PC-9 (cell line): Measurements from ENCODE around the gene SLC40A1. TPM values are rescaled to one million over a fixed set of nuclear protein-coding genes. Genes with fewer than 3 reads are reported as not detected.

Experiments used
- BruUV-seq: library from RNA; stranded (reverse); fragments of 400-500 nt; replicated peaks from 2 replicates; lab custom pipeline; 2021; lab: Mats Ljungman, UMichigan
- CTCF ChIA-PET: fragments of 300-600 bp; sonication (Branson Sonifier 250); formaldehyde crosslinking; loops from one replicate; lab custom pipeline; 2022; ENCODE audit warnings: antibody characterized with exemption; lab: Charles Lee
- POLR2A ChIA-PET: fragments of 300-600 bp; sonication (Branson Sonifier 250); formaldehyde crosslinking; loops from one replicate; lab custom pipeline; 2022; ENCODE audit warnings: antibody characterized with exemption; ENCODE audit not compliant: unreplicated experiment; lab: Charles Lee
- DNase-seq, 2 experiments: peaks; one replicate each; pipeline versions ENCODE4 v3.0.0 to v3.0.0-alpha.2; 2015 to 2022; ENCODE audit warnings: mixed read lengths in 1 of 2
- H2AFZ ChIP-seq: fragments of 200-600 bp; sonication (generic); 2 replicates; pipeline ENCODE4 v1.8.1; 2017; ENCODE audit warnings: antibody characterized with exemption
- H3F3A ChIP-seq: fragments of 200-600 bp; sonication (generic); 2 replicates; pipeline ENCODE4 v1.8.1; 2017; ENCODE audit warnings: antibody characterized with exemption, mild to moderate bottlenecking, low read depth; ENCODE audit not compliant: insufficient read depth
- H3K27ac ChIP-seq: fragments of 200-600 bp; sonication (generic); 2 replicates; pipeline ENCODE4 v1.6.1; 2016; ENCODE audit warnings: mixed run types
- H3K27me3 ChIP-seq: fragments of 200-600 bp; sonication (generic); 2 replicates; pipeline ENCODE4 v1.6.1; 2016; ENCODE audit warnings: low read depth, mixed run types; ENCODE audit not compliant: insufficient read depth
- H3K36me3 ChIP-seq: fragments of 200-600 bp; sonication (generic); 2 replicates; pipeline ENCODE4 v1.6.1; 2016; ENCODE audit warnings: low read depth, mixed run types
- H3K4me1 ChIP-seq: fragments of 200-600 bp; sonication (generic); replicated peaks from 2 replicates; pipeline ENCODE4 v1.6.1; 2016; ENCODE audit warnings: mixed run types; ENCODE audit not compliant: insufficient read depth
- H3K4me2 ChIP-seq: fragments of 200-600 bp; sonication (generic); 2 replicates; pipeline ENCODE4 v1.6.1; 2017; ENCODE audit warnings: mixed run types
- H3K4me3 ChIP-seq: fragments of 200-600 bp; sonication (generic); 2 replicates; pipeline ENCODE4 v1.6.1; 2016; ENCODE audit warnings: mixed run types
- H3K79me2 ChIP-seq: fragments of 200-600 bp; sonication (generic); 2 replicates; pipeline ENCODE4 v1.6.1; 2017; ENCODE audit warnings: low read depth, mixed run types
- H3K9me2 ChIP-seq: fragments of 200-600 bp; sonication (generic); 2 replicates; pipeline ENCODE4 v1.8.1; 2017; ENCODE audit warnings: mild to moderate bottlenecking; ENCODE audit not compliant: insufficient read depth
- H3K9me3 ChIP-seq: fragments of 200-600 bp; sonication (generic); 2 replicates; pipeline ENCODE4 v1.8.1; 2016; ENCODE audit warnings: low read depth; ENCODE audit not compliant: insufficient read depth
- H4K20me1 ChIP-seq: fragments of 200-600 bp; sonication (generic); 2 replicates; pipeline ENCODE4 v1.8.1; 2017; ENCODE audit not compliant: insufficient read depth
- CTCF ChIP-seq: fragments of 200-600 bp; sonication (generic); conservative IDR thresholded peaks from 2 replicates; pipeline ENCODE4 v1.6.1; 2017; ENCODE audit warnings: mixed run types, antibody characterized with exemption, mild to moderate bottlenecking, moderate library complexity
- EZH2 ChIP-seq: fragments of 200-600 bp; sonication (generic); IDR thresholded peaks from 2 replicates; pipeline ENCODE4 v1.8.0; 2017; ENCODE audit warnings: antibody characterized with exemption, low read depth
- intact Hi-C: fragments of 100-400 bp; cut with micrococcal nuclease; formaldehyde crosslinking; loops from one replicate; pipeline ENCODE4 v1.10.0; 2022; ENCODE audit not compliant: unreplicated experiment
- total RNA-seq: library from RNA; stranded (reverse); gene quantifications from 2 replicates; pipeline ENCODE4 v1.2.3, GENCODE V29; 2021

SLC40A1 gene
- total RNA-seq, 1 experiment from 2014 or later = 8.0 TPM

DNA sequence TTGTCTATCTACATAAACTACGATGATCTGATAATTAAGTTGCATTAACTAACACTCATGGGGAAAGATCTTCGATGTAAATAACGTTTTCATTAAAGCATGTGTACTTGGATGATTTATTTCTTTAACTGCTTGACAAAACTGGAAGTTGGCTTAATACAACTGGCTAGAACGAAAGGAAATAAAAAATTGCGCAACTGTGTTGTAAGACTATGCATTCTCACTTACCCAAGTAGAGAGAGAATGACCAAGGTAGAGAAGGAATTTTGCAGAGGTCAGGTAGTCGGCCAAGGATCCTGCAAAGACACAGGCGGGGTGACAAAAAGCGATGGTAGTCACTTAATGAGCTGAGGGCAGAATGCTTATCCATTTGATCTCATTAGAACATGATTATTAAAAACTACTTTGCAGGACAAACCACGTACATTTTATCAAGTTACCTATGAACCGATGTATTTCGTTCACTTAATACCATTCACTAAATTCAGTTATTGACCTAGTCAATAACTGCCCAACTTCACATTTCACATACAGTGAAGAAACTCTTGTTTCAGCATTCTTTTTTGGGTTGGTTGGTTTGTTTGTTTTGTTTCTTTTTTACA is 900 bp downstream of the SLC40A1 start:
- peak overlapping the region; percentile 73 for H3K4me3 ChIP-seq
- peaks cover 21% of the 10 kb centered on the region for H3K4me1 ChIP-seq
- H3K79me2 ChIP-seq = no peaks in the 10 kb centered on the region
- no peaks in the 10 kb centered on the region for H3K27me3 ChIP-seq
- H3F3A ChIP-seq = peaks cover 13% of the 10 kb centered on the region; the same call in 1 of the 2 replicates
- peak in 1 of 2 experiments; percentile 64 for DNase-seq
- no peaks in the 10 kb centered on the region for H3K36me3 ChIP-seq
- H3K4me2 ChIP-seq = peak overlapping the region; percentile 86
- H3K9me2 ChIP-seq = no peaks in the 10 kb centered on the region
- intact Hi-C loops = loop anchor here (10.0 kb wide), 1 partner anchor 95 kb away; no protein-coding TSS in a partner anchor
- CTCF ChIA-PET = interaction anchor here (0.7 kb wide), 1 partner anchor 9 kb away, joined by 3 read pairs; no protein-coding TSS in a partner anchor
- H3K27ac ChIP-seq = 0 out of 2 replicates have a peak overlapping the region, but pooled peaks have one; percentile 45
- H3K9me3 ChIP-seq = no peaks in the 10 kb centered on the region
- no TSS peak for BruUV-seq
- TF ChIP-seq CTCF (no peak), EZH2 (no peak)
- H2AFZ ChIP-seq = peak overlapping the region; percentile 99
- POLR2A ChIA-PET = interaction anchor here (0.5 to 1.6 kb wide), 3 partner anchors 183 to 472 kb away, joined by 3 read pairs; partner anchors contain the start of gene OSGEPL1
- no peaks in the 10 kb centered on the region for H4K20me1 ChIP-seq

GRCh38 chr2:189578272-189578950 is 2.2 kb downstream of the SLC40A1 start:
- Histone ChIP-seq H3K27me3 (no peaks in the 10 kb centered on the region), H2AFZ (no peak overlapping the region), H3K4me3 (peak overlapping the region; percentile 73; the same call in 1 of the 2 replicates), H3F3A (peaks cover 13% of the 10 kb centered on the region; the same call in 1 of the 2 replicates), H3K9me2 (no peaks in the 10 kb centered on the region), H3K27ac (no peak overlapping the region), H3K36me3 (no peaks in the 10 kb centered on the region), H3K4me1 (peaks cover 21% of the 10 kb centered on the region), H4K20me1 (no peaks in the 10 kb centered on the region), H3K79me2 (no peaks in the 10 kb centered on the region), H3K9me3 (no peaks in the 10 kb centered on the region), H3K4me2 (peak overlapping the region; percentile 86)
- no TSS peak for BruUV-seq
- ChIA-PET CTCF (no interaction called here), POLR2A (no interaction called here)
- DNase-seq = no peak
- intact Hi-C loops = loop anchor here (10.0 kb wide), 1 partner anchor 94 kb away; no protein-coding TSS in a partner anchor
- TF ChIP-seq EZH2 (no peak), CTCF (no peak)

- no peaks in the 10 kb centered on the region for H4K20me1 ChIP-seq
- H3K79me2 ChIP-seq = no peaks in the 10 kb centered on the region
- intact Hi-C loops = loop anchor here (10.0 kb wide), 1 partner anchor 92 kb away; no protein-coding TSS in a partner anchor
- TF ChIP-seq CTCF (no peak), EZH2 (no peak)
- no peak overlapping the region for H2AFZ ChIP-seq
- H3K27ac ChIP-seq = no peak overlapping the region
- H3K27me3 ChIP-seq = no peaks in the 10 kb centered on the region
- H3F3A ChIP-seq = peaks cover 13% of the 10 kb centered on the region; the same call in 1 of the 2 replicates
- ChIA-PET CTCF (no interaction called here), POLR2A (no interaction called here)
- H3K36me3 ChIP-seq = no peaks in the 10 kb centered on the region
- peaks cover 15% of the 10 kb centered on the region for H3K4me1 ChIP-seq
- H3K9me2 ChIP-seq = no peaks in the 10 kb centered on the region
- BruUV-seq = no TSS peak
- DNase-seq = no peak
- H3K4me3 ChIP-seq = no peak overlapping the region
- no peaks in the 10 kb centered on the region for H3K9me3 ChIP-seq
- no peak overlapping the region for H3K4me2 ChIP-seq
These were observed 3.5 kb downstream of the SLC40A1 start for GRCh38 chr2:189577121-189577520.
